Caco-2 (cell line): Measurements from ENCODE around the gene WWP2. TPM values are rescaled to one million over a fixed set of nuclear protein-coding genes. Genes with fewer than 3 reads are reported as not detected.

Source experiments
- BruUV-seq: library from RNA; stranded (reverse); fragments of 400-500 nt; replicated peaks from 2 replicates; lab custom pipeline; 2021; lab: Mats Ljungman, UMichigan
- CTCF ChIA-PET: fragments of 300-600 bp; sonication (Branson Sonifier 250); formaldehyde crosslinking; loops from one replicate; lab custom pipeline; 2022; ENCODE audit warnings: antibody characterized with exemption; lab: Charles Lee
- POLR2A ChIA-PET: fragments of 300-600 bp; sonication (Branson Sonifier 250); formaldehyde crosslinking; loops from one replicate; lab custom pipeline; 2022; ENCODE audit warnings: antibody characterized with exemption; lab: Charles Lee
- DNase-seq, 2 experiments: peaks; one replicate each; pipeline versions ENCODE4 v3.0.0 to v3.0.0-alpha.2; 2020 to 2022
- H3K27me3 ChIP-seq: replicated peaks from 2 replicates; pipeline ENCODE4 v1.6.0; 2011; ENCODE audit warnings: low read length; ENCODE audit not compliant: control insufficient read depth, insufficient read depth
- H3K36me3 ChIP-seq: 2 replicates; pipeline ENCODE4 v1.5.1; 2011; ENCODE audit warnings: low read length; ENCODE audit not compliant: control insufficient read depth, insufficient read depth
- H3K4me1 ChIP-seq: fragments of 250-450 bp; sonication (Bioruptor Pico); 2 replicates; pipeline ENCODE4 v1.5.1; 2020; ENCODE audit warnings: mild to moderate bottlenecking
- H3K4me3 ChIP-seq: 2 replicates; pipeline ENCODE4 v1.5.1; 2011; ENCODE audit warnings: low read depth, mild to moderate bottlenecking, control low read depth, low read length
- H3K9me3 ChIP-seq: fragments of 250-450 bp; sonication (Bioruptor Pico); 2 replicates; pipeline ENCODE4 v1.5.1; 2020; ENCODE audit warnings: mild to moderate bottlenecking, moderate library complexity
- H3K27ac Mint-ChIP-seq: one replicate; pipeline ENCODE4 v1.8.0; 2022; ENCODE audit warnings: mixed read lengths; ENCODE audit not compliant: unreplicated experiment
- H3K27me3 Mint-ChIP-seq: one replicate; pipeline ENCODE4 v1.8.0; 2022; ENCODE audit warnings: mixed read lengths; ENCODE audit not compliant: insufficient read depth, unreplicated experiment
- H3K36me3 Mint-ChIP-seq: one replicate; pipeline ENCODE4 v1.8.0; 2022; ENCODE audit warnings: mild to moderate bottlenecking, mixed read lengths; ENCODE audit not compliant: insufficient read depth, unreplicated experiment
- H3K4me1 Mint-ChIP-seq: one replicate; pipeline ENCODE4 v1.8.0; 2022; ENCODE audit warnings: low read depth, mixed read lengths; ENCODE audit not compliant: unreplicated experiment
- H3K4me3 Mint-ChIP-seq: one replicate; pipeline ENCODE4 v1.8.0; 2022; ENCODE audit warnings: mild to moderate bottlenecking, moderate library complexity, mixed read lengths; ENCODE audit not compliant: unreplicated experiment
- H3K9me3 Mint-ChIP-seq: one replicate; pipeline ENCODE4 v1.8.0; 2022; ENCODE audit warnings: mixed read lengths; ENCODE audit not compliant: unreplicated experiment
- intact Hi-C: fragments of 100-400 bp; cut with micrococcal nuclease; formaldehyde crosslinking; loops from one replicate; pipeline ENCODE4 v1.10.0; 2022; ENCODE audit not compliant: unreplicated experiment
- total RNA-seq: library from RNA; stranded (reverse); gene quantifications from 2 replicates; pipeline ENCODE4 v1.2.3, GENCODE V29; 2022
- TF ChIP-seq, protein P1 (sequence below), 2 experiments: fragments of 200-600 bp in 1 of 2; IDR thresholded peaks; 1 replicate in 1 of 2; 2 replicates in 1 of 2; pipeline versions ENCODE4 v1.5.1 to v1.8.0; 2011 to 2022; ENCODE audit warnings: antibody characterized with exemption in 1 of 2, control low read depth in 1 of 2, inconsistent platforms in 1 of 2, low read depth in 1 of 2, low read length in 1 of 2, mild to moderate bottlenecking in 1 of 2, moderate library complexity in 1 of 2; ENCODE audit not compliant: insufficient read depth in 1 of 2, severe bottlenecking in 1 of 2, unreplicated experiment in 1 of 2

The WWP2 gene
- total RNA-seq, 1 experiment from 2014 or later = 39.7 TPM

DNA sequence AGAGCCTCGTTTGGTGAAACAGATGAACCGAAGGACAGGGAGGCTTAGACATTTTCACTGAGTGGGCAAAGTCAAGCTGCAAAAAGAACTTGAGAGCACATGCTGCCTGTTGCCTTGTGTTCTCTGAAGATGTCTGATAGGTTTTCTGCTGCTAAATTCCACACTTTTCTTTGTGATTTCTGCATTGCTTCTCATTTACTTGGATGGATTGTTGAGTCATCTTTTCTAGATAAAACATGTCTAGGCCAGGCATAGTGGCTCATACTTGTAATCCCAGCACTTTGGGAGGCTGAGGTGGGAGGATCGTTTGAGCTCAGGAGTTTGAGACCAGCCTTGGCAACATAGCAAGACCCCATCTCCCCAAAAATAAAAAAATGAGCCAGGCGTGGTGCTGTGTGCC is 108.6 kb downstream of the WWP2 start:
- CTCF ChIA-PET = interaction anchor here (0.7 to 1.0 kb wide), 2 partner anchors 9 to 60 kb away, joined by 3 to 6 read pairs; no protein-coding TSS in a partner anchor
- POLR2A ChIA-PET = no interaction called here
- BruUV-seq = no TSS peak
- DNase-seq = no peak
- H3K27me3 Mint-ChIP-seq = no peaks in the 10 kb centered on the region
- H3K9me3 Mint-ChIP-seq = no peaks in the 10 kb centered on the region
- no peaks in the 10 kb centered on the region for H3K9me3 ChIP-seq
- no peaks in the 10 kb centered on the region for H3K27me3 ChIP-seq
- no peak overlapping the region for H3K4me3 ChIP-seq
- no peaks in the 10 kb centered on the region for H3K4me1 Mint-ChIP-seq
- intact Hi-C loops = loop anchor here (5.0 kb wide), 1 partner anchor 47 kb away; no protein-coding TSS in a partner anchor
- H3K27ac Mint-ChIP-seq = no peak overlapping the region
- no peak overlapping the region for H3K4me3 Mint-ChIP-seq
- no peaks in the 10 kb centered on the region for H3K4me1 ChIP-seq
- H3K36me3 ChIP-seq = no peaks in the 10 kb centered on the region
- peaks cover 2% of the 10 kb centered on the region for H3K36me3 Mint-ChIP-seq
- TF ChIP-seq, protein P1, sequence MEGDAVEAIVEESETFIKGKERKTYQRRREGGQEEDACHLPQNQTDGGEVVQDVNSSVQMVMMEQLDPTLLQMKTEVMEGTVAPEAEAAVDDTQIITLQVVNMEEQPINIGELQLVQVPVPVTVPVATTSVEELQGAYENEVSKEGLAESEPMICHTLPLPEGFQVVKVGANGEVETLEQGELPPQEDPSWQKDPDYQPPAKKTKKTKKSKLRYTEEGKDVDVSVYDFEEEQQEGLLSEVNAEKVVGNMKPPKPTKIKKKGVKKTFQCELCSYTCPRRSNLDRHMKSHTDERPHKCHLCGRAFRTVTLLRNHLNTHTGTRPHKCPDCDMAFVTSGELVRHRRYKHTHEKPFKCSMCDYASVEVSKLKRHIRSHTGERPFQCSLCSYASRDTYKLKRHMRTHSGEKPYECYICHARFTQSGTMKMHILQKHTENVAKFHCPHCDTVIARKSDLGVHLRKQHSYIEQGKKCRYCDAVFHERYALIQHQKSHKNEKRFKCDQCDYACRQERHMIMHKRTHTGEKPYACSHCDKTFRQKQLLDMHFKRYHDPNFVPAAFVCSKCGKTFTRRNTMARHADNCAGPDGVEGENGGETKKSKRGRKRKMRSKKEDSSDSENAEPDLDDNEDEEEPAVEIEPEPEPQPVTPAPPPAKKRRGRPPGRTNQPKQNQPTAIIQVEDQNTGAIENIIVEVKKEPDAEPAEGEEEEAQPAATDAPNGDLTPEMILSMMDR (IDR thresholded peaks at IDR 0.05; ENCODE audit: insufficient read depth in 1 of 2, low read depth in 1 of 2, low read length in 1 of 2, severe bottlenecking in 1 of 2, unreplicated experiment in 1 of 2) = no peak

GRCh38 chr16:69871708-69872107 is 109.6 kb downstream of the WWP2 start:
- no peaks in the 10 kb centered on the region for H3K9me3 Mint-ChIP-seq
- intact Hi-C loops = loop anchor here (5.0 kb wide), 1 partner anchor 46 kb away; no protein-coding TSS in a partner anchor
- no peak overlapping the region for H3K4me3 ChIP-seq
- ChIA-PET CTCF (interaction anchor here (1.0 kb wide), 1 partner anchor 59 kb away, joined by 3 read pairs; no protein-coding TSS in a partner anchor), POLR2A (no interaction called here)
- H3K4me3 Mint-ChIP-seq = no peak overlapping the region
- no peak for DNase-seq
- TF ChIP-seq, protein P1 (IDR thresholded peaks at IDR 0.05; ENCODE audit: insufficient read depth in 1 of 2, low read depth in 1 of 2, low read length in 1 of 2, severe bottlenecking in 1 of 2, unreplicated experiment in 1 of 2) = no peak
- no peaks in the 10 kb centered on the region for H3K36me3 Mint-ChIP-seq
- no peaks in the 10 kb centered on the region for H3K9me3 ChIP-seq
- BruUV-seq = no TSS peak
- H3K36me3 ChIP-seq = no peaks in the 10 kb centered on the region
- H3K4me1 Mint-ChIP-seq = no peaks in the 10 kb centered on the region
- H3K27me3 Mint-ChIP-seq = no peaks in the 10 kb centered on the region
- no peaks in the 10 kb centered on the region for H3K4me1 ChIP-seq
- no peaks in the 10 kb centered on the region for H3K27me3 ChIP-seq
- no peak overlapping the region for H3K27ac Mint-ChIP-seq

- CTCF ChIA-PET = no interaction called here
- no peak overlapping the region for H3K4me3 ChIP-seq
- Mint-ChIP-seq H3K4me3 (no peak overlapping the region), H3K27me3 (no peaks in the 10 kb centered on the region), H3K27ac (no peak overlapping the region), H3K9me3 (no peaks in the 10 kb centered on the region), H3K4me1 (no peaks in the 10 kb centered on the region), H3K36me3 (no peaks in the 10 kb centered on the region)
- H3K4me1 ChIP-seq = no peaks in the 10 kb centered on the region
- POLR2A ChIA-PET = no interaction called here
- TF ChIP-seq, protein P1 (IDR thresholded peaks at IDR 0.05; ENCODE audit: insufficient read depth in 1 of 2, low read depth in 1 of 2, low read length in 1 of 2, severe bottlenecking in 1 of 2, unreplicated experiment in 1 of 2) = no peak
- no peaks in the 10 kb centered on the region for H3K27me3 ChIP-seq
- intact Hi-C loops = loop anchor here (5.0 kb wide), 1 partner anchor 44 kb away; no protein-coding TSS in a partner anchor
- no peak for DNase-seq
- no TSS peak for BruUV-seq
- H3K36me3 ChIP-seq = no peaks in the 10 kb centered on the region
- H3K9me3 ChIP-seq = no peaks in the 10 kb centered on the region
These were observed 110.8 kb downstream of the WWP2 start for GRCh38 chr16:69872888-69873287.
